Peyer's patch (tissue), 4 donors: ENCODE data around the gene VTI1B.

Source experiments
- CTCF ChIP-seq, 6 experiments: fragments of 450-650 bp in 4 of 6; fragments of 200-600 bp in 2 of 6; sonication (generic) in 1 of 6; IDR thresholded peaks; one replicate each; pipeline ENCODE4 v1.5.1; 2017 to 2019; ENCODE audit warnings: antibody characterized with exemption in 6 of 6, mild to moderate bottlenecking in 3 of 6, moderate library complexity in 1 of 6
- POLR2A ChIP-seq, 2 donors: fragments of 450-650 bp; IDR thresholded peaks; one replicate each; pipeline ENCODE4 v1.5.1; 2017; ENCODE audit warnings: antibody characterized with exemption in 2 of 2, mild to moderate bottlenecking in 2 of 2, moderate library complexity in 2 of 2

DNA sequence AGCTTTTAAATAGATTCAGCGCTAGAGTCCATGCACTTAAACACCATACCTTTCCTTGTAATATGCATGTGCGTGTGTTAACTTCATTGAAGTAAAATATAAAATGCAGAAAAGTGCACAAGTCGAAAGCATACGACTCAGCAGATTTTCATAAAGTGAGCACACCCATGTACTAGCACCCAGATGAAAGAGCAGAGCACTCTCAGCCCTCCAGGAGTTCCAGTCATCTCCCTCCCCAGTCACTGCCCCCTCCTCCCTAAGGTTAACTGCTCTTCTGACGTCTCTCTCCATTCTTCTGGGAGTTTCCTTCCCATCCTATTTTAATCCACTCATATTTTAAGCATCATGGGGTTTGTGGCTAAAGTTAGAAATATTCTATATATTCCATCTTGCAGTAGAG is 47.4 kb upstream of the VTI1B start:
- TF ChIP-seq POLR2A (IDR thresholded peaks at IDR 0.05): no peak
- no peak for TF ChIP-seq CTCF (IDR thresholded peaks at IDR 0.05)
